ENCODE data around the gene PAM16. TPM values are rescaled to one million over a fixed set of nuclear protein-coding genes. Genes with fewer than 3 reads are reported as not detected.
A peak's percentile ranks its signal among the peaks of the same experiment; 100 is the strongest.
"Not testable (repeated sequence)": the region's sequence is repeated elsewhere in the genome, so short reads cannot be mapped to it uniquely, and the experiment has no call there.

PAM16 gene
- 100 to 1,000 TPM in 1 of 5 donors, 10 to 100 TPM in 3, 1 to 10 TPM in 1; 4.7 to 218 (median 28.1) TPM for total RNA-seq
- 100 to 1,000 TPM in 2 of 3 donors, 10 to 100 TPM in 1; 54.4 to 117 (median 104) TPM for polyA plus RNA-seq
- long read RNA-seq, donor 1, partial matches to known transcripts: 5 of 19 reads
- long read RNA-seq, donor 1, other reads (novel, unspliced or antisense): 8 of 19 reads
- long read RNA-seq, donor 2, transcript PAM16-201 (5 exons, 587 nt): major isoform, 8 of 22 reads
- long read RNA-seq, donor 2, partial matches to known transcripts: 14 of 22 reads
- long read RNA-seq, donor 2, other reads (novel, unspliced or antisense): 0 of 22 reads
- long read RNA-seq, donor 3, transcript PAM16-201 (5 exons, 587 nt): major isoform, 11 of 13 reads
- long read RNA-seq, donor 3, partial matches to known transcripts: 0 of 13 reads
- long read RNA-seq, donor 3, other reads (novel, unspliced or antisense): 0 of 13 reads
- long read RNA-seq, donor 4: 0 reads
- long read RNA-seq, donor 5, transcript PAM16-201 (5 exons, 587 nt): major isoform, 18 of 40 reads
- long read RNA-seq, donor 5, partial matches to known transcripts: 17 of 40 reads
- long read RNA-seq, donor 5, other reads (novel, unspliced or antisense): 0 of 40 reads
- long read RNA-seq, donor 6, transcript PAM16-201 (5 exons, 587 nt): major isoform, 15 of 50 reads
- long read RNA-seq, donor 6, partial matches to known transcripts: 30 of 50 reads
- long read RNA-seq, donor 6, other reads (novel, unspliced or antisense): 0 of 50 reads
- long read RNA-seq, donor 7, transcript PAM16-201 (5 exons, 587 nt): major isoform, 5 of 5 reads
- long read RNA-seq, donor 7, partial matches to known transcripts: 0 of 5 reads
- long read RNA-seq, donor 7, other reads (novel, unspliced or antisense): 0 of 5 reads
- long read RNA-seq, donor 8, transcript PAM16-201 (5 exons, 587 nt): major isoform, 17 of 26 reads
- long read RNA-seq, donor 8, partial matches to known transcripts: 7 of 26 reads
- long read RNA-seq, donor 8, other reads (novel, unspliced or antisense): 0 of 26 reads
- long read RNA-seq, donor 9, transcript PAM16-201 (5 exons, 587 nt): major isoform, 18 of 26 reads
- long read RNA-seq, donor 9, partial matches to known transcripts: 7 of 26 reads
- long read RNA-seq, donor 9, other reads (novel, unspliced or antisense): 0 of 26 reads
- long read RNA-seq, donor 10, transcript PAM16-201 (5 exons, 587 nt): major isoform, 6 of 11 reads
- long read RNA-seq, donor 10, partial matches to known transcripts: 5 of 11 reads
- long read RNA-seq, donor 10, other reads (novel, unspliced or antisense): 0 of 11 reads

DNA sequence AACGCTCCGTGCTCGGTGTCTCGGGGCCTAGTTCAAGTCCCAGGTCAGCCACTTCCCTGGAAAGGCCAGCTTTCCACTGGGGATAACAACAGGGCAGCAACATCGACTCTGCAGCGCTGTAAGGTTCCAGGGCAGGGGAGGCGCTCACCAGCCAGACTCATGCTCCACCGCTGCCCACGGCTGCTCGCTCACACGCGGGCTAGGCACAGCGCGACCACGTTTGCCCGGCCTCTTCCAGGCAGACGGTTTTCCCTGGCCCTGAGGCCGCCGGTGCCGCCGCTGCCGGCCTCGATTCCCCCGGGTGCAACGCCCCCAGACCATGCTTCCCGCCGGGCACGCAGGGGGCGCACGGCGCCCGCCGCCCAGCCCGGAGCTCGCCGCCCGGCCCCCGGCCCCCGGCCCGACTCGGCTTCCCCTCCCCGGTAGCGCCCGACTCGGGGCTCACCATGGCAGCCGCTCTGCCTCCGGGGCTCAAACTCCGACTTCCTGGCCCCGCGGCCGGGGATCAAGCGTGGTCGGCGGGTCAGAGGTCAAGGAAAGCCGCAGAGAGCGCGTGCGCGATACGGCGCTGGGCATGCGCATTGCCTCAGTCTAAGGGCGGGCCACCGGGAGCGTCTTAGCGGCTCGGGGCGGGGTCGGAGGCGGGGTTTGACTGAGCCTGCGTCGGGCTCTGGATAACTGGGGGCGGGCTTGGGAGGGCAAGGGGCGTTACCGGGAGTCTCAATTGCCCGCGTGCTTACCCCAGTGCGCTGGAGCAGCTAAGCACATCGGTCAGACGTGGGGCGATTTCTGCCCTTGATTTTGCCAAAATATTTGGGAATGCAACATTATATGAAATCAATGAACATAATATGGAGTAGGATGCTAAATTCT is at the start of gene PAM16:
TSS of gene PAM16 (minus strand) at position 535 of the 873 bp plus-strand sequence. CDS start at position 448, 87 bp downstream.
- peak; percentile 98 to 99 for DNase-seq
- H3K27me3 ChIP-seq: no peaks in the 10 kb centered on the region
- peak within 1 kb of the TSS; percentile 77 to 96 (median 85) for H3K27ac ChIP-seq
- intact Hi-C loops (cut with DNase I; ENCODE audit: low total_unique reads): no loop called here
- peak within 1 kb of the TSS; percentile 81 to 97 (median 86) for H3K4me3 ChIP-seq
- 0 to 1% (median 1%) methylated on average over 35 to 81 of the region's 81 CpGs for WGBS, 5 donors
- H3K4me1 ChIP-seq: peaks cover 20 to 54% (median 51%) of the 10 kb centered on the region in 4 donors
- H3K36me3 ChIP-seq: peaks cover 9 to 18% (median 15%) of the 10 kb centered on the region in 4 donors
- TF ChIP-seq EP300 (IDR thresholded peaks at IDR 0.05): no peak
- TF ChIP-seq, protein P1, sequence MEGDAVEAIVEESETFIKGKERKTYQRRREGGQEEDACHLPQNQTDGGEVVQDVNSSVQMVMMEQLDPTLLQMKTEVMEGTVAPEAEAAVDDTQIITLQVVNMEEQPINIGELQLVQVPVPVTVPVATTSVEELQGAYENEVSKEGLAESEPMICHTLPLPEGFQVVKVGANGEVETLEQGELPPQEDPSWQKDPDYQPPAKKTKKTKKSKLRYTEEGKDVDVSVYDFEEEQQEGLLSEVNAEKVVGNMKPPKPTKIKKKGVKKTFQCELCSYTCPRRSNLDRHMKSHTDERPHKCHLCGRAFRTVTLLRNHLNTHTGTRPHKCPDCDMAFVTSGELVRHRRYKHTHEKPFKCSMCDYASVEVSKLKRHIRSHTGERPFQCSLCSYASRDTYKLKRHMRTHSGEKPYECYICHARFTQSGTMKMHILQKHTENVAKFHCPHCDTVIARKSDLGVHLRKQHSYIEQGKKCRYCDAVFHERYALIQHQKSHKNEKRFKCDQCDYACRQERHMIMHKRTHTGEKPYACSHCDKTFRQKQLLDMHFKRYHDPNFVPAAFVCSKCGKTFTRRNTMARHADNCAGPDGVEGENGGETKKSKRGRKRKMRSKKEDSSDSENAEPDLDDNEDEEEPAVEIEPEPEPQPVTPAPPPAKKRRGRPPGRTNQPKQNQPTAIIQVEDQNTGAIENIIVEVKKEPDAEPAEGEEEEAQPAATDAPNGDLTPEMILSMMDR (IDR thresholded peaks at IDR 0.05): peak in 1 of 7 experiments; percentile 18
- TF ChIP-seq POLR2AphosphoS5 (IDR thresholded peaks at IDR 0.05): peak; percentile 62 to 93 (median 72)
- TF ChIP-seq POLR2A (IDR thresholded peaks at IDR 0.05): no peak
- no peaks in the 10 kb centered on the region for H3K9me3 ChIP-seq

DNA sequence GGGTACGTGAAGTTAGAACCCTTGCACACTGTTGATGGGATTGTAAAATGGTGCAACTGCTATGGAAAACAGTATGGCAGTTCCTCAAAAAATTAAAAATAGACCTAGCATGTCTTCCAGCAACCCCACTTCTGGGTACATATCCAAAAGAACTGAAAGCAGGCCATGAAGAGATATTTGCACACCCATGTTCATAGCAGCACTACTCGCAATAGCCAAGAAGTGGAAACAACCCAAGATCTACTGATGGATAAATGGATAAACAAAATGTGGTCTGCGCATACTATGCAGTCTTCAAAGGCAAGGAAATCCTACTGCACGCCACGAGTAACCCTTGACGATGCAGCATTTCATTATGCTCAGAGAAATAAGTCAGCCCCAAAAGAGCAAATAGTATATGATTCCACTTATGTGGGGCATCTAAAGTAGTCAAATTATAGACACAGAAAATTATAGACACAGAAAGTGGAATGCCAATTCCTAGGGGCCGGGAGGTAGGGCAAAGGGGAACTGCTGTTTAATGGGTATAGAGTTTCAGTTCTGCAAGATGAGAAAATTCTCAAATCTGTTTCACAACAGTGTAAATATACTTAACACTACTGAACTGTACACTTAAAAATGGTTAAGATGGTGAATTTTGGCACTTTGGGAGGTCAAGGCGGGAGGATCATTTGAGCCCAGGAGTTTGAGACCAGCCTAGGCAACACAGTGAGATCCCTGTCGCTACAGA is 48.0 kb upstream of the PAM16 start:
- Histone ChIP-seq H3K4me3 (no peak overlapping the region), H3K9me3 (no peaks in the 10 kb centered on the region), H3K27me3 (no peaks in the 10 kb centered on the region), H3K4me1 (peaks cover 0 to 11% (median 5%) of the 10 kb centered on the region in 4 donors), H3K27ac (no peak overlapping the region), H3K36me3 (peaks cover 16 to 90% (median 70%) of the 10 kb centered on the region in 4 donors)
- DNase-seq: no peak
- TF ChIP-seq EP300 (IDR thresholded peaks at IDR 0.05): no peak
- no peak for TF ChIP-seq POLR2A (IDR thresholded peaks at IDR 0.05)
- TF ChIP-seq, protein P1 (IDR thresholded peaks at IDR 0.05): no peak
- no peak for TF ChIP-seq POLR2AphosphoS5 (IDR thresholded peaks at IDR 0.05)
- WGBS, 5 donors: 89 to 94% (median 93%) methylated on average over 9 of the region's 9 CpGs
- intact Hi-C loops (cut with DNase I; ENCODE audit: low total_unique reads): no loop called here

DNA sequence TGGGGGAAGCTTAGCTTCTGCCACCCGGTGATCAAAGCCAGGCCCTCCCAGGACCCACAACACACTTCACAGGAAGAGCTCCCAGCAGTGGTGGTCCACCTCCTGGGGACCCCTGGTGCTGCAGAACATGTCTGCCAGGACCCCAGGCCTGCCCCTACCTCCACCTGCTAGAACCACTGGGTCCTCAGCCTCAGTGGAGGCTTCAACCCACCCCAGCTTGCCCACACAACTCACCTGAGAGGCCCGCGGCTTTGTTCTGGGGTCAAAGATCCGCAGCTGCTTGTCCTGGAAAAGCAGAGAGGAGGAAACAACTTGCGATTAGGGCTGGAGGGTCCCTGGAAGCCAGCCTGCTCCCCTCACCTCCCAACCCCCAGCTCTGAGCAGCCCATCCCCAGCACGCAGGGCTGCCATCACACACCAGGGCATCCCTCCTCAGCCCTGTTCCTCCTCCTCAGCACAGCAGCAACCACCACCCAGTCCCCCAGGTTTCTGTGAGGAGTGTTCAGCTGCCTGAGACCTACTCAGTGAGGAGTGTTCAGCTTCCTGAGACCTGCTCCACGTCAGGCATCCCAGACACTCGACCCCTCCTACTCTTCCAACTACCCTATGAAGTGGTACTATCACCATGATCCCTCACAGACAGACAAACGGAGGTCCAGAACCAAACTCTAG is 44.1 kb upstream of the PAM16 start:
- intact Hi-C loops (cut with DNase I; ENCODE audit: low total_unique reads): no loop called here
- DNase-seq: no peak

DNA sequence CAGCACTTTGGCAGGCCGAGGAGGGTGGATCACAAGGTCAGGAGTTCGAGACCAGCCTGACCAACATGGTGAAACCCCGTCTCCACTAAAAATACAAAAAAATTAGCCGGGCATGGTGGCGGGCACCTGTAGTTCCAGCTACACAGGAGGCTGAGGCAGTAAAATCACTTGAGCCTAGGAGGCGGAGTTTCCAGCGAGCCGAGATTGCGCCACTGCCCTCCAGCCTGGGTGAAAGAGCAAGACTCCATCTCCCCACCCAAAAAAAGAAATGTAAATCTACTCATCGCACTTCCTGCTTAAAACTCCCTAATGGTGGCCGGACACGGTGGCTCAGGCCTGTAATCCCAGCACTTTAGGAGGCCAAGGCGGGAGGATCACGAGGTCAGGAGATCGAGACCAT is 42.7 kb upstream of the PAM16 start:
- intact Hi-C loops (cut with DNase I; ENCODE audit: low total_unique reads); H3K9me3 ChIP-seq; H3K4me3 ChIP-seq; H3K27me3 ChIP-seq; DNase-seq: not testable (repeated sequence)
- Histone ChIP-seq H3K4me1 (peaks cover 18 to 26% (median 21%) of the 10 kb centered on the region in 4 donors), H3K36me3 (peaks cover 16 to 83% (median 56%) of the 10 kb centered on the region in 4 donors), H3K27ac (peak overlapping the region in 4 of 5 donors; percentile 69 to 80 (median 73))
- WGBS, 5 donors: 94 to 98% (median 97%) methylated on average over 15 of the region's 15 CpGs

More for the DNA sequence above, 44.1 kb upstream of the PAM16 start:
- Histone ChIP-seq H3K4me3 (no peak overlapping the region), H3K27me3 (no peaks in the 10 kb centered on the region), H3K9me3 (no peaks in the 10 kb centered on the region), H3K36me3 (peaks cover 16 to 82% (median 55%) of the 10 kb centered on the region in 4 donors), H3K4me1 (peaks cover 18 to 26% (median 21%) of the 10 kb centered on the region in 4 donors), H3K27ac (peak overlapping the region in 1 of 5 donors; percentile 80)
- no peak for TF ChIP-seq POLR2A (IDR thresholded peaks at IDR 0.05)
- TF ChIP-seq EP300 (IDR thresholded peaks at IDR 0.05): no peak
- TF ChIP-seq, protein P1 (IDR thresholded peaks at IDR 0.05): no peak
- no peak for TF ChIP-seq POLR2AphosphoS5 (IDR thresholded peaks at IDR 0.05)
- WGBS, 5 donors: 84 to 88% (median 85%) methylated on average over 7 to 9 of the region's 9 CpGs
